ENCODE measurements around the gene HKDC1.
"Not testable (repeated sequence)": the region's sequence is repeated elsewhere in the genome, so short reads cannot be mapped to it uniquely, and the experiment has no call there.

Gene HKDC1

DNA sequence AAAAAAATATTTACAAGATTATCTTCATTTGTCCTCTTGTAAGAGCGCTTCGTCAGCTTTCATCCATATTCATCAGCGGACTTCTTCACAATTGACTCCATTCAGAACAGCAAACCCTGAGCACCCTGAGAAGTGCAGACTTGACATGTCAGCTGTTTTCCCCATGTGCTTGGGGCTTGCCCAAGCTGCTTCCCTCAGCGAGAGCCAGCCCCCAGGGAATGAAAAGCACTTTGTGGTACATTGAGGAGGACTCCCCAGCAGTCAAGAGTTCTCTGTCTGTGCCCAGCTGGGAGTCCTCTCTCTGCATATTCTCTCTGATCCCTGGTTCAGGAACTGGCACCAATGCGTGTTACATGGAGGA is 22.7 kb downstream of the HKDC1 start:
- DNase-seq = no peak

DNA sequence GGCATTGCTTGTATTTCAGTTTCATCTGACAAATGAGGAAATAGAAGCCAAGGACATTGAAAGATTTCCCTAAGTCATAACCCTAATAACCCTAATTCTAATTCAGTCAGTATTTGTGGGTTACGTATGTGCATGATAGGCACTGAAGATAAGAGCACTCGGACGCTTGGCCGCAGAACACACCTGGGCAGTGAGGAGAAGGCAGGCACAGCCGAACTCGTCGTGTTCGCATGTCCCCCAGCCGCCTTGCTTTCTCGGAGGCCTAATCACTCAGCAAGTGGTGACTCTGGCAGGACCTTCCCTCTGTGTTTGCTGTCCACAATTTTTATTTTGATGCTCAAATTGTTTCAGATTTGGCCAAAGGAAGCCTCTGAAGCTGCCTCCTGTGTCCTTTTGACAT is 23.7 kb downstream of the HKDC1 start:
- DNase-seq = no peak

DNA sequence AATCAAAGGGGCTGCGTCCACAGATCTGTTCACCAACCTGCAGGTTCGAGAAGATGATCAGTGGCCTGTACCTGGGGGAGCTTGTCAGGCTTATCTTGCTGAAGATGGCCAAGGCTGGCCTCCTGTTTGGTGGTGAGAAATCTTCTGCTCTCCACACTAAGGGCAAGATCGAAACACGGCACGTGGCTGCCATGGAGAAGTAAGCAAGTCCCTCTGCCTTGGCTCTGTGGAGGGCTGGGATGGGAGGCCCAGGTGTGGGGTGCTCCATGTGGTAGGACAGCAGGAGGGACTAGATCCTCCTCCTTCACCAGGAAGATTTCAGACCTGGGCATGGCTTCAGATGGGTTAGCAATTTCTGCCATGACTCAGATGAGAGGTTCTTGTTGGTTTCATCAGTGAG is 25.9 kb downstream of the HKDC1 start:
- no peak for DNase-seq

DNA sequence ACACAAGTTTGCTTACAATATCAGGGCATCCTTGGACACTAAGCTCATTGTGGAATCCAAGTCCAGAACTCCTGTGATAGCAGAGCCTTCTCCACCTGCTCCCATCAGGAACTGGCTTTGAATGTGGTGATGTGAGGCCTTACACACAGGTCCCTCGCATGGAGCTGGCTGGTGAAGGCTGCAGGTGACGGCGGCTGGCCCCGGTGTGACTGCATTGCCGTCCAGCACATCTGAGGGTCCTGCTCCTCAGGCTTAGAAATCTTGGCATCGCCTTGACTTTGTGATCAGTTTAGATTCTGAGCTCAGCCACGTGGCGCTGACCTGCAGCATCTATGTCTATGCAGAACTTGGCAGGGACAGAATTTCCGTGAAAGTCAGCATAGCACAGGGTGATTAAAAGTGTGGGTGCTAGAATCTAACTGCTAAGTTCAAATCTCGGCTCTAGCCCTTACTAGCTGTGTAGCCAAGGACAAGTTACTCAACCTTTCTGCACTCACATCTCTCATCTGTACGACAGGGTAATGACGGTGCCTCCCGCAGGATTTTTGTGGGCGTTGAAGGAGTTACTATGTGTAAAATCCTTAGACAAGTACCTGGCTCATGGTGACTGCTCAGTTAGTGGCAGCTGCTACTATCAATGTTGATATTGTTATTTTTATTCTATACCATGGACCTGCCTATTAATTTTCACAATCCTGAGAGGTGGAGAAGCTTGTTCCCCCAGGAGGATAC is 26.6 kb downstream of the HKDC1 start:
- DNase-seq = no peak

DNA sequence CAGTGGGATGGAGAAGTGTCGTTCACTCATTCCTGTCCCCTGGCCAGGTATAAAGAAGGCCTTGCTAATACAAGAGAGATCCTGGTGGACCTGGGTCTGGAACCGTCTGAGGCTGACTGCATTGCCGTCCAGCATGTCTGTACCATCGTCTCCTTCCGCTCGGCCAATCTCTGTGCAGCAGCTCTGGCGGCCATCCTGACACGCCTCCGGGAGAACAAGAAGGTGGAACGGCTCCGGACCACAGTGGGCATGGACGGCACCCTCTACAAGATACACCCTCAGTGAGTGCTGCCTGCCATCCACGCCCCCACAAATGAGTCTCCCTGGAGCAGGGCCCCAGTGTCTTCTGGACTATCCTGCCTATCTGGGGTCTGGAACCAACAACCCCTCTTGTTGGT is 27.2 kb downstream of the HKDC1 start:
- DNase-seq = no peak

DNA sequence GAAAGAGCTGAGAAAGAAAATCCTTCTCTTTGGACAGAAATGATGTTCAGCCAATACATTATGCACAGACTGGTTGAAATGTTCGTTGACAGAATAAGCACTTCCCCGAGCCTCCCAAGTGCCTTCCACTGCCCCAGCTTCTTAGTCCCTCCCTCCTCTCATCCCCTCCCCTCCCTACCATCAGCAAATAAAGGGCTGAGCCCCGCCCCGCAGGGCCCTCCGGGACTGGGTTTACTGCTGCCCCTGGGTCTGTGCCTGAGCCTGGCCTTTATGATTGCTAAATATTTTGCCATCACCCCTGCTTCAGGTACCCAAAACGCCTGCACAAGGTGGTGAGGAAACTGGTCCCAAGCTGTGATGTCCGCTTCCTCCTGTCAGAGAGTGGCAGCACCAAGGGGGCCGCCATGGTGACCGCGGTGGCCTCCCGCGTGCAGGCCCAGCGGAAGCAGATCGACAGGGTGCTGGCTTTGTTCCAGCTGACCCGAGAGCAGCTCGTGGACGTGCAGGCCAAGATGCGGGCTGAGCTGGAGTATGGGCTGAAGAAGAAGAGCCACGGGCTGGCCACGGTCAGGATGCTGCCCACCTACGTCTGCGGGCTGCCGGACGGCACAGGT is 28.1 kb downstream of the HKDC1 start:
- DNase-seq = no peak

DNA sequence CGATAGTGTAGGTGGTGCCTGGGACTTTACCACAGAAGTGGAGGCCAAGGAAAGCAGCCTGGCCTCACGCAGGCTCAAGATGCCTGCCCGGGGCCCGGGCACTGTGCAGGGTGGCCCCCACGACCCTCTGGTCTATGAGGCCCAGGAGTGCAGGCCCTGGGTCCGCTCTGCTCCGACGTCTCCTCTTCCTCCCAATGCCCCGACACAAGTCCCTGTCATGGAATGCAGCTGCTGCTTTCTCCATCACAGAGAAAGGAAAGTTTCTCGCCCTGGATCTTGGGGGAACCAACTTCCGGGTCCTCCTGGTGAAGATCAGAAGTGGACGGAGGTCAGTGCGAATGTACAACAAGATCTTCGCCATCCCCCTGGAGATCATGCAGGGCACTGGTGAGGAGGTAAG is 29.9 kb downstream of the HKDC1 start:
- no peak for DNase-seq

DNA sequence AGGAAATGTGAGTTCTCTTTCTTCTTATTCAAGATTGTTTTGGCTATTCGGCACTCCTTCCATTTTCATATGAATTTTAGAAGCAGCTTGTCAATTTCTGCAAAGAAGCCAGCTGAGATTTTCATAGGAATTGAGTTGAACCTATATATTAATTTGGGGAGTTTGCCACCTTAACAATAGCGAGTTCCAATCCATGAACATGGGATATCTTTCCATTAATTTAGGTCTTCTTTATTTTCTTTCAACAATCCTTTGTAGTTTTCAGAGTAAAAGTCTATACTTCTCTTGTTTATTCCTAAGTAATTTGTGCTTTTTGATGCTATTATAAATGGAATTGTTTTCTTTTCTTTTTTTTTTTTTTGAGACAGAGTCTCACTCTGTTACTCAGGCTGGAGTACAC is 31.3 kb downstream of the HKDC1 start:
- not testable (repeated sequence) for DNase-seq

DNA sequence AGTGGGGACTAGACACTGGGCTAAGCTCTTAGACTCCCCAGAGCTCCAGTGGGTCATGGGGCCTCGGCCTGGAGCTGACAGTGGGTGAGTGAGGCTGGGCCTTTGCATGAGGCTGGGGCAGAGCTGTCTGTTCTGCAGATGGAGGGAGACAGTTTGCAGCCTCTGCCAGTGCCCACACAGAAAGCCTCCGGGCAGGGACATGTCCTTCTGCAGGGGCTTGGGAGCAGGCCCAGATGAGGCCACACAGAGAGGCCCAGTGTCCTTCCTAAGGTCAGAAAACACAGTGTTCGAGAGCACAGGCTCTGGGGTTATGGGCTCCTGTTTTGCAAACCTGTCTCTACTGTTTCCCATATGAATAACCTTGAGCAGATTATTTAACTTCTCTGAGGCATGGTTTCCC is 33.0 kb downstream of the HKDC1 start:
- no peak for DNase-seq

DNA sequence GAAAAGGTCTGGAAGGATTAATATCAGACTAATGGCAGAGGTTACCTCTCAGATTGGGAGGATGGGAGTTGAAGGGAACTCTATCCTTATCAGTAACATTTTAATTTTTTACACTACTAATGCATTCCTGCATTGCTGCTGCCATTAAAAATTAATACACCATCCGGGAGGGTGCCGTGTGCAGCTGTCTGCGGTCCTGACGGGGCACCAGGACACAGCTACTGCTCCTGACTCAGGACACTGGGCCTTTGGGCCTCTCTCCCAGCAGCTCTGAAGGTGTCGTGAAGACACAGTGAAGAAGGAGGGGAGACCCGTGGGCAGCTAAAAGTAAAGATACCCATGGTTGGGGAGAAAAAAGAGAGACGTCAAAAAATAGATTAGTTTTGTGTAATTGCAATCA is 34.7 kb downstream of the HKDC1 start:
- DNase-seq = no peak

DNA sequence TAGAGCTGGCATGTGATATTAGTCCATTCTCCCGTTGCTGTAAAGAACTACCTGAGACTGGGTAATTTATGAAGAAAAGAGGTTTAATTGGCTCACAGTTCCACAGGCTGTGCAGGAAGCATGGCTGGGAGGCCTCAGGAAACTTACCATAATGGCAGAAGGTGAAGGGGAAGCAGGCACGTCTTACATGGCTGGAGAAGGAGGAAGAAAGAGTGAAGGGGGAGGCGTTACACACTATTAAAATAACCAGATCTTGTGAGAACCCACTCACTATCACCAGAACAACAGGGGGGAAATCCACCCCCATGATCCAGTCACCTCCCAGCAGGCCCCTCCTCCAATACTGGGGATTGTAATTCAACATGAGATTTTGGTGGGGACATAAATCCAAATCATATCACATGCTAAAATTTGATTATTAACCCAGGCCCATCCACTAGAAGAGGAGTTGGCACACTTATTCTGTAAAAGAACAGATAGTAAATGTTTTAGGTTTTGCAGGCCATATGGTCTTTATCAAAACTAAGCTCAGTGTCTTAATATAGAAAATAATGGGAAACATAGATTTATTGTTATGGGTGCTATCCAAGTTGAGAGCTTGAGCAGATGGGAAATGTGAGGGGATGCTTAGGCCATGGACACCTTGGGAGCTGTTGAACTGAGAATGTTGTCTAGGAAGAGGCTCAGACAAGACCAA is 39.6 kb downstream of the HKDC1 start:
- DNase-seq = no peak

DNA sequence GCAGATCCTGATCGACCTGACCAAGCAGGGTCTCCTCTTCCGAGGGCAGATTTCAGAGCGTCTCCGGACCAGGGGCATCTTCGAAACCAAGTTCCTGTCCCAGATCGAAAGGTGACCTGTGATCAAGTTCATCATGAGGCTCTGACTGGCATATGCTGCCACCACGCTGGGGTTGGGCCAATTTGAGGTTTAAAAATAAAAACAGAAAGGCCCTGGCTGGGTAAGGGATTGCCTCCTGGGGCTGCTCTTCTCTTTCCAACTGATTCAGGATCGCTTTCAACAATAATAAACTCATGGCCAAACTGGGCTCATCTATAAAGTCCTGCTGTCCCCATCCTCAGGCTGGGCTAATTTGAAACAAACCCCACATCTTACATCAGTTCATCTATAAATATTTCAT is 41.1 kb downstream of the HKDC1 start:
- no peak for DNase-seq

DNA sequence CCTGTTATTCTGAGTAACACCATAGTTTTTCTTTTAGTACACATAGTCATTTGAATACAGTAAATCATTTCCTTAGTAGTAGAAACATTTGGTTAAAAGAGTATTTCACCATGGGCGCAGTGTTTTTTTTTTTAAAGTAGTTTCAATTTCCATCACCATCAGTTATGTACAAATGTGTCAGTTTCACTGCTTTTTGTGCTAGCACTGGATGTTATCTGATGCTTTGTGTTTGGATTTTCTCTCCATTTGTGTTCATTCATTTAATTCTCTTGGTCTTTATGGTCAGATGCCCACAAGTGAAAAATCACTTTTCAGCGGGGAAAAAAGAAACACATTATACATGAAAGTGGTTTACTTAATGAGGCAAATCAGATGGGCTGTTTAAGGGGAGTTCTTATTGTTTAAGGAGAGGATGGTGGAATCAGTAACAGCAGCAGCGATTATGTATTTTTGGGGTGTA is 42.2 kb downstream of the HKDC1 start:
- DNase-seq = no peak

DNA sequence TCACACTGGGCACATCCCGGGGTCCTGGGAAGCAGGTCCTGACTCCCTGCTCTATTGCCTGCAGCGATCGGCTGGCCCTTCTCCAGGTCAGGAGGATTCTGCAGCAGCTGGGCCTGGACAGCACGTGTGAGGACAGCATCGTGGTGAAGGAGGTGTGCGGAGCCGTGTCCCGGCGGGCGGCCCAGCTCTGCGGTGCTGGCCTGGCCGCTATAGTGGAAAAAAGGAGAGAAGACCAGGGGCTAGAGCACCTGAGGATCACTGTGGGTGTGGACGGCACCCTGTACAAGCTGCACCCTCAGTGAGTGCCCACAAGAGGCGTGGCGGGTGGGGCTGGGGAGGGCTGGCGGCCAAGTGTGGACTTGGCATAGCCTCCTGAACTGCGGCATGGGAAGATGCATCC is 45.4 kb downstream of the HKDC1 start:
- no peak for DNase-seq

DNA sequence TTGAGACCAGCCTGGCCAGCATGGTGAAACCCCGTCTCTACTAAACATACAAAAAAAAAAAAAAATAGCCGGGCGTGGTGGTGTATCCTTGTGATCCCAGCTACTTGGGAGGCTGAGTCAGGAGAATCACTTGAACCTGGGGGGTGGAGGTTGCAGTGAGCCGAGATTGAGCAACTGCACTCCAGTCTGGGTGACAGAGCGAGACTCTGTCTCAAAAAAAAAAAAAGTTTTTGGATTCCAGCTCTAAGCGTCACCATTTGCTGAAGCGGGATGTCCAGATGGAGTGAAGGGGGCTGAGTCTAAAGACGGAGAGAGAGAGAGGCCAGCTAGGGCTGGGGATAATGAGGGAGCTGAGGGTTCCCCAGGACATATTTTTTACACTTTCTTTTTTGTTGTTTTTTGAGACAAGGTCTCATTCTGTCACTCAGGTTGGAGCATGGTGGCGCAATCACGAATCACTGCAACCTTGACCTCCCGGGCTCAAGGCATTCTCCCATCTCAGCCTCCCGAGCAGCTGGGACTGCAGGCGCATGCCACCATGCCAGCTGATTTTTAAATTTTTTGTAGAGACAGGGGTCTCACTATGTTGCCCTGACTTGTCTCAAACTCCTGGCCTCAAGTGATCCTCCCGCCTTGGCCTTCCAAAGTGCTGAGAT is 48.8 kb downstream of the HKDC1 start:
- no peak for DNase-seq

DNA sequence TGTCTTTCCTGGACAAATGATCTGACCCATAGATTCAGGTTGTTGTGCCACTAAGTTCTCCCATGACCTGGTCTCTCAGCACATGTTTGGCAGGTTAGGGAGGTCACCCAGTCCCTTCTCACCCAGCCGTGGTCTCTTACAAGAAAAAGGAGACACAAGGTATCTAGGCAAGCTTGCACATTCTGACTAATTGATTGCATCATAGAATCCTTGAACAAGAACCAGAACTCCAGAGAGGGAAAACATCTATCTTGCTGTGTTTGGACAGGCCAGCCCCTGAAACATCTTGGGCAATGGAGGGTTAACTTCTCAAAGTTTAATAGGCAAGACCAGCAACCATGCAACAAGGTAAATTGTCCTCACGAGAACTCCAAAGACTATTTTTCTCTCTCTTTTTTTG is 49.6 kb downstream of the HKDC1 start:
- DNase-seq = no peak

DNA sequence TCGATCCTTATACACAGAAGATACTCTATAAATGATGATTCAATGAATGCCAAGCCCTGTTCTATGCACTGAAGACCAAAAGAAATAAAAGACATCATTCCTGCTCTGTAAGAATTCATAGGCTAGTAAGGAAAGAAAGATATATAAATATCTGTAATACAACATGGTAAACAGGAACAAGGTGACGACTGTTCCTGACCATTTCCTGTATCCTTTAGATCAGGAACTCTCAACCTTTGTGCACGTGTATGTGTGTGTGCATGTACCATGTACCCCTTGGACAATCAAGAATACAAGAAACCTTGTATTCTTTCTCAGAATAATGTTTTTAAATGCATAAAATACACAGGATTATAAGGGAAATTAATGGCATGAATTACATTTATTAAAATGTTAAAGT is 50.9 kb downstream of the HKDC1 start:
- DNase-seq = no peak

DNA sequence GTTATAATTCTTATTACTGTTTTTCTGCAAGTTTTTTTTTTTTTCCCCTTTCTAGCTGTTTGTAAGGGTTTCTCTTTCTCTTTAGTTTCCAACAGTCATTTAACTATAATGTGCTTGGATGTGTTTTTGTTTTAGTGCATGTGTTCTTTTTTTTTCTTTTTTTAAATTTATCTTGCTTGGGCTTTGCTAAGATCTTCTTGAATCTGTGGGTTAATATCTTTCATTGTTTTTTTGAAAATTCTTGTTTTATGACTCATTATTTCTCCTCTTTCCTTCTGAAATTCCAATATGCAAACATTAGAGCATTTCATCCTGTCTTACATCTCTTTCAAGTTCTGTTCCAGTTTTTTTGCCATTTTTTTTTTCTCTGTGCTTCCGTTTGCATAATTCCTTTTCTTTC is 52.5 kb downstream of the HKDC1 start:
- no peak for DNase-seq

DNA sequence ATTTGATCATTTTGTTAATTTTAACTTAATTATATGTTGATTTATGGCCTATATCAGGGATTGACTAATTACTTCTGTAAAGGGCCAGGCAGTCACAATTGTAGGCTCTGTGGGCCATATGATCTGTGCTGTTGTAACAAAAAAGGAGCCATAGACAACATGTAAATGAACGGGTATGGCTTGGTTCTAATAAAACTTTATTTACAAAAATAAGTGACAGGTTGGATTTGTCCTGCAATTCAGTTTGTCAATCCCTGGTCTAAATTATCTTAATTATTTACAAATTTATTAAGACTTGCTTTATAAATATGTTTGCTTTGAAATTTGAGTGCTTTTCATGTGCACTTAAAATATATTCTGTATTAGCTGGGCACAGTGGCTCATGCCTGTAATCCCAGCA is 55.3 kb downstream of the HKDC1 start:
- no peak for DNase-seq

DNA sequence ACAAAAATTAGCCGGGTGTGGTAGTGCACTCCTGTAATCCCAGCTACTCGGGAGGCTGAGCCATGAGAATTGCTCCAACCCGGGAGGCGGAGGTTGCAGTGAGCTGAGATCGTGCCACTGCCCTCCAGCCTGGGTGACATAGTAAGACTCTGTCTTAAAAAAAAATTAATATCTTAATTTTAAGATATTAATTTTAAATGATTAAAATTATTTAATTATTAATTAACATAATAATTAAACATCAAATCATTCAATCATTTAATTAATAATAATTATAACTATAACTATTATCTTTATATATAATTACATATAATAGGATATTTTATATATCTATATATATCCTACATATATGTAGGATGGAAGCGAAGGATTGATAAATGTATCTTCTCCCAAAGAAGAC is 56.4 kb downstream of the HKDC1 start:
- no peak for DNase-seq

DNA sequence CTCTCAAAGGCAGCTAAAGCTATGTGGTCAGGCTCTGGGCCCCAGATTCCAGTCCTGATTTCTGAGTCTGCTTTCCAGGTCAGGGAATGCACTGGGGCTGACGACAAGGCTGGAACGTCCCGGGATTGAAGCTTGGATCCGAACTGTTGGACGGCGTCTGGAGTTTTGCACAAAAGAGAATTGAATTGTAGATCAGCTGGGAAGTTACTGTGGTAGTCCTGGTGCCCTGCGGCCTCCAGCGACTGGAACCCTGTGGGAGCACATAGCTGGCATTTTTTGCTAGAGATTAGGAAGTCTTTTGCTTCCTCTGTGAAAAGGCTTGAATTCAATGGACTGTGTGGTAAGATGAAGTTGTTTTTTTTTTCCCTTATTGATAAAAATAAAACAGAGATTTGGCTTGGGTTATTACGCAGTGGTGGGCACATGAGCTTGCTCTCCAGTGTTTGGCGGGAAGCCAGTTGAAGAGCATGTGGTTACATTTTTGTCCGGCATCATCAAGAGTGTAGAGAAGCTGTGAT is 58.4 kb downstream of the HKDC1 start, which contains the start of gene HK1:
Gene HK1 (plus strand): TSS at position 51 of the 518 bp plus-strand sequence.
- no peak for DNase-seq

DNA sequence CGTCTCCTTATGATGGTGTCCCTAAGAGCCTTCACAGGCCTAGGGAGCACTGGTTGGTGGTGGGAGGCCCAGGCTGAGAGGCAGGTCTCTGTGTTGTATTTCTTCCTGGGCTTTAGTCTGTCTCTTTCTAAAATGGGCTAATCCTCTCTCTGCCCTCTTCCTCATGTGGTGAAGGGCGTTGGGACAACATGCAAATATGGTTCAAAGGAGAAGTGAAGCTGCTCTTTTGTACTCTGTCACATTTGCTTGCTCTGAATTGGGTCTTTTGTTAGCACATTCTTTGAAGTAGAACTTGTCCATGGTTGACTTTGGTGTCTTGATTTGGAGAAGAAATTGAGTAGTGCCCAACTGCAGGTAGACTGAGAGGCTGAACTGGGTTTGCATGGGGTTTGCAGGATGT is 59.0 kb downstream of the HKDC1 start:
- no peak for DNase-seq
